GM20000 (cell line): Measurements from ENCODE around the gene TPRN.

ENCODE experiments used
- DNase-seq: peaks from one replicate; pipeline ENCODE4 v3.0.0; 2012; ENCODE audit warnings: low spot score
- TF ChIP-seq, protein P1 (sequence below): IDR thresholded peaks from 2 replicates; pipeline ENCODE4 v1.5.1; 2012; ENCODE audit warnings: mild to moderate bottlenecking, control low read depth; ENCODE audit errors: extremely low read depth, missing control alignments

Gene TPRN

GRCh38 chr9:137167747-137168572 is 32.6 kb downstream of the TPRN start:
- TF ChIP-seq, protein P1, sequence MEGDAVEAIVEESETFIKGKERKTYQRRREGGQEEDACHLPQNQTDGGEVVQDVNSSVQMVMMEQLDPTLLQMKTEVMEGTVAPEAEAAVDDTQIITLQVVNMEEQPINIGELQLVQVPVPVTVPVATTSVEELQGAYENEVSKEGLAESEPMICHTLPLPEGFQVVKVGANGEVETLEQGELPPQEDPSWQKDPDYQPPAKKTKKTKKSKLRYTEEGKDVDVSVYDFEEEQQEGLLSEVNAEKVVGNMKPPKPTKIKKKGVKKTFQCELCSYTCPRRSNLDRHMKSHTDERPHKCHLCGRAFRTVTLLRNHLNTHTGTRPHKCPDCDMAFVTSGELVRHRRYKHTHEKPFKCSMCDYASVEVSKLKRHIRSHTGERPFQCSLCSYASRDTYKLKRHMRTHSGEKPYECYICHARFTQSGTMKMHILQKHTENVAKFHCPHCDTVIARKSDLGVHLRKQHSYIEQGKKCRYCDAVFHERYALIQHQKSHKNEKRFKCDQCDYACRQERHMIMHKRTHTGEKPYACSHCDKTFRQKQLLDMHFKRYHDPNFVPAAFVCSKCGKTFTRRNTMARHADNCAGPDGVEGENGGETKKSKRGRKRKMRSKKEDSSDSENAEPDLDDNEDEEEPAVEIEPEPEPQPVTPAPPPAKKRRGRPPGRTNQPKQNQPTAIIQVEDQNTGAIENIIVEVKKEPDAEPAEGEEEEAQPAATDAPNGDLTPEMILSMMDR = no peak
- peak; percentile 70 for DNase-seq

DNA sequence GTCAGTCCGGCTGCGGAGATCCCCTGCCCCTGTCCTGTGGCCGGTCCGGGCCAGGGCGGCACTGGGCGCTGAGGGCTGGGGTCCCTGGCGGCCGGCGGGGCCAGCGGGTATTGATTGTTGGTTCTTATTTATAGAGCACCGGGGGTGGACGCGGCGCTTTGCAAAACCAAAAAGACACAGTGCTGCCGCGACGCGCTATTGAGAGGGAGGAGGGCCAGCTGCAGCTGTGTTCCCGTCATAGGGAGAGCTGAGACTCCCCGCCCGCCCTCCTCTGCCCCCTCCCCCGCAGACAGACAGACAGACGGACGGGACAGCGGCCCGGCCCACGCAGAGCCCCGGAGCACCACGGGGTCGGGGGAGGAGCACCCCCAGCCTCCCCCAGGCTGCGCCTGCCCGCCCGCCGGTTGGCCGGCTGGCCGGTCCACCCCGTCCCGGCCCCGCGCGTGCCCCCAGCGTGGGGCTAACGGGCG is 33.2 kb downstream of the TPRN start:
- TF ChIP-seq, protein P1 = no peak
- peak; percentile 48 for DNase-seq

DNA sequence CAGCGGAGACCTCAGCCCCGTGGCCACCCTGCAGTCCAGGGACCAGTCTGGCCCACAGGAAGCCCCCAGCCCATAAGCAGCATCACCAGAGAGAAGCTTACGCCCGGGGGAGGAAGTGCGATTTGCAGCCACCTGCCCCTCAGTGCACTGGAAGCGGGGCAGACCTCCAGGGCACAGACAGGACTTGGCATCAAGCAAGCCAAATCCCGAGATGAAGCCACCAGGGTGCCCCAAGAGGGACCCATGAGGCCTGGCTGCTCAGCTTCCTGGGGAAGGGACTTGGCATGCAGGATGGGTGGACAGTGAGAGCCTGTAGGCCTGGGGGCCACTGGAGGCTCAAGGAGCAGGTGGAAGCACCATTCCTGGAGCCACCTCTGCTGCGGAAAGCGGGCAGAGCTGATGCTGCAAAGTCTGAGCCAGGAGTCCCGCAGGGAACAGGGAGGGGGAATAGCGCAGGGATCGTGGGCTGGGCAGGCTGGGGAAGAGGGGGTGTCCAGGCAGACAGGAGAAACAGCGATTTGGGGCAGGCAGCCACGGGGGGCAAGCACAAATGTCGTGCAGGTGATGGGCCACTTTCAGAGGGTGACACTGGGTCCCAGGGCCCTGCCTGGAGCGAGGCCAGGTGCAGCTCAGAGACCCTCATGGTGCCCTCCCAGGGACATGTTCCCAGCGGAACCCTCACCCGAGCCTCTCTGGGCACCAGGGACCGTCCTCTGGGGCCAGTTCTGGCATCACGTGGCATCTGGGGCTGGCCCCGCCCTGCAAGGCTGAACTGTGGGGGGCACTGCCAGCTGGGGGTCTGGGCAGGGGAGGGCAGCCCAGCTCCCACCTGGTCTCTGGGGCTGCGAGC is 33.9 kb downstream of the TPRN start:
- TF ChIP-seq, protein P1 = no peak
- DNase-seq = peak; percentile 39

- TF ChIP-seq, protein P1 = no peak
- DNase-seq = no peak
Observed at GRCh38 chr9:137165250-137165836, 35.2 kb downstream of the TPRN start.

DNA sequence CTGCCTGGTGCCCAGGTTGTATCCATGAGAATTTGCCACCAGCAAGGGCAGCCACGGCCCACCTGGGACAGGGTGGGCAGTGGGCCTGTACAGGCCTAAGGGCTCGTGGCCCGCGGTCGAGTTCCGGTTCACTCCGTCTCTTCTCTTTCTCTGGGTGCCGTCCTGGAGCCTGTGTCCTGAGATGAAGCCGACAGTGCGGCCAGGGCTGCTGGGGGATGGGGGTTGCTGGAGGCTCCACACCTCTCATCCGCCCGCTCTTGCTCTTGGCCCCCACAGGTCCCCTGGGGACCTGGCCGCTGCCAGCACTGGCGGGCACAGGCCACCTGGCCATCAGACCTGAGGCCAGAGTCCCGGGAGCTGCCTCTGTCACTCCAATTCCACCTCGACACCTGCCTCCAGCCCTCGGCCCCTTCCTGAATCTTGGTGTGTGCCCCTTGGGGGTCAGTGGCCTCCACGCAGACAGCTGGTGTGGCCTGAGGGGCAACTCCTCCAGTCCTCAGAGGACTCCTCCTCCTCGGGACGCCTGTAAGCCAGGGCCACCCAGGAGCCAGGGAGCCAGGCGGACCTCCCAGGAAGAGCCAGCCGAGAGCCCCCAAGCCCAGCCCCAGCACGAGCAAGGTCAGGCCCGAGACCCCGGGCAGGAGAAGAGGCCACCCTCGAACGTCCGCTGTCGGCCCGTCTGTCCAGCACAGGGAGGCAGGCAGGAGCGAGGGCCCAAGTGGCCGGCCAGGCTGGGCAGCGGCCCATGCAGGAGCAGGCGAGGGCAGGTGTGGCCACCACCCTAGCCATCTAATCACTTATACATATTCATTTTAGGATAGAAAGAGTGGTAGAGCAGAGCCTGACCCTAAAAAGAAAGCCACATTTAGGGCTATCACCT is 35.9 kb downstream of the TPRN start:
- TF ChIP-seq, protein P1 = no peak
- DNase-seq = no peak

- DNase-seq = no peak
- TF ChIP-seq, protein P1 = no peak
Observed at GRCh38 chr9:137163805-137164204, 36.7 kb downstream of the TPRN start.
